Suprapubic skin (tissue), 4 donors: ENCODE results near the gene KIF22.
"Not testable (repeated sequence)": the region's sequence is repeated elsewhere in the genome, so short reads cannot be mapped to it uniquely, and the experiment has no call there.

Source experiments
- CTCF ChIP-seq, 2 donors: fragments of 200-600 bp in 1 of 2; fragments of 450-650 bp in 1 of 2; sonication (generic) in 1 of 2; IDR thresholded peaks; one replicate each; pipeline ENCODE4 v1.5.1; 2016 to 2019; ENCODE audit warnings: antibody characterized with exemption in 2 of 2, mild to moderate bottlenecking in 1 of 2, moderate library complexity in 1 of 2
- EP300 ChIP-seq: sonication (generic); formaldehyde crosslinking; IDR thresholded peaks from one replicate; pipeline ENCODE4 v1.6.1; 2017; ENCODE audit warnings: antibody characterized with exemption
- POLR2A ChIP-seq, 2 donors: fragments of 450-650 bp; IDR thresholded peaks; one replicate each; pipeline ENCODE4 v1.6.1; 2017; ENCODE audit warnings: antibody characterized with exemption in 2 of 2, mild to moderate bottlenecking in 2 of 2, moderate library complexity in 2 of 2
- POLR2AphosphoS5 ChIP-seq, 3 donors: sonication (generic); formaldehyde crosslinking; IDR thresholded peaks; one replicate each; pipeline ENCODE4 v1.6.1; 2017; ENCODE audit warnings: antibody characterized with exemption in 3 of 3

GRCh38 chr16:29748760-29749149, 41.8 kb upstream of the KIF22 start:
- not testable (repeated sequence) for TF ChIP-seq CTCF (IDR thresholded peaks at IDR 0.05); POLR2A (IDR thresholded peaks at IDR 0.05); POLR2AphosphoS5 (IDR thresholded peaks at IDR 0.05); EP300
